Spleen (tissue), 11 donors: ENCODE results near the gene PPP1R3F. TPM values are rescaled to one million over a fixed set of nuclear protein-coding genes. Genes with fewer than 3 reads are reported as not detected.

Experiments
- DNase-seq: peaks from one replicate; pipeline ENCODE4 v3.0.0-alpha.2; 2020
- H3K27ac ChIP-seq, 8 donors: fragments of 200-600 bp; sonication (generic) in 7 of 8; 1 replicate in 4 of 8; 2 replicates in 4 of 8; pipeline versions ENCODE4 v1.5.0 to v1.8.0; 2016 to 2021; ENCODE audit warnings: inconsistent platforms in 4 of 8, mild to moderate bottlenecking in 4 of 8, moderate library complexity in 1 of 8
- H3K27me3 ChIP-seq, 7 donors: fragments of 200-600 bp; sonication (generic) in 6 of 7; replicated peaks in 1 of 7; 1 replicate in 4 of 7; 2 replicates in 3 of 7; pipeline versions ENCODE4 v1.5.0 to v1.8.0; 2016 to 2021; ENCODE audit warnings: inconsistent platforms in 3 of 7, mild to moderate bottlenecking in 1 of 7
- H3K36me3 ChIP-seq, 6 donors: fragments of 200-600 bp; sonication (generic) in 5 of 6; 1 replicate in 4 of 6; 2 replicates in 2 of 6; pipeline versions ENCODE4 v1.5.0 to v1.8.0; 2016 to 2021; ENCODE audit warnings: inconsistent platforms in 2 of 6
- H3K4me1 ChIP-seq, 6 donors: fragments of 200-600 bp; sonication (generic) in 5 of 6; 1 replicate in 3 of 6; 2 replicates in 3 of 6; pipeline versions ENCODE4 v1.5.0 to v1.8.0; 2016 to 2021; ENCODE audit warnings: inconsistent platforms in 3 of 6
- H3K4me3 ChIP-seq, 8 donors: fragments of 200-600 bp; sonication (generic) in 7 of 8; 1 replicate in 4 of 8; 2 replicates in 4 of 8; pipeline versions ENCODE4 v1.5.0 to v1.8.0; 2016 to 2021; ENCODE audit warnings: inconsistent platforms in 4 of 8, mild to moderate bottlenecking in 4 of 8, moderate library complexity in 2 of 8
- H3K9me3 ChIP-seq, 8 donors: fragments of 200-600 bp; sonication (generic) in 7 of 8; 1 replicate in 4 of 8; 2 replicates in 4 of 8; pipeline versions ENCODE4 v1.5.0 to v1.8.0; 2016 to 2021; ENCODE audit warnings: inconsistent platforms in 4 of 8
- CTCF ChIP-seq, 11 experiments: fragments of 200-600 bp in 7 of 11; fragments of 450-650 bp in 4 of 11; sonication (generic) in 4 of 11; IDR thresholded peaks in 8 of 11; conservative IDR thresholded peaks in 3 of 11; 1 replicate in 7 of 11; 2 replicates in 4 of 11; pipeline versions ENCODE4 v1.4.0 to v1.8.0; 2016 to 2021; ENCODE audit warnings: antibody characterized with exemption in 11 of 11, inconsistent platforms in 4 of 11, mild to moderate bottlenecking in 1 of 11
- POLR2A ChIP-seq, 3 donors: fragments of 450-650 bp; IDR thresholded peaks; one replicate each; pipeline ENCODE4 v1.5.1; 2017; ENCODE audit warnings: antibody characterized with exemption in 3 of 3, mild to moderate bottlenecking in 1 of 3
- POLR2AphosphoS5 ChIP-seq, 3 donors: sonication (generic); formaldehyde crosslinking; IDR thresholded peaks; one replicate each; pipeline ENCODE4 v1.5.1; 2017; ENCODE audit warnings: antibody characterized with exemption in 3 of 3
- WGBS, 5 donors: extraction: QIAGEN DNeasy Blood & Tissue Kit in 3 of 5; methylation state at CpG; one replicate each; pipeline versions ENCODE4 v1.1.5 to v1.1.7; 2013 to 2018; 5-methylcytosine and 5-hydroxymethylcytosine counted together
- intact Hi-C: fragments of 100-400 bp; cut with DNase I; formaldehyde crosslinking; loops from one replicate; pipeline ENCODE4 v1.15.0; 2023; ENCODE audit warnings: low total_unique reads
- polyA plus RNA-seq, 3 donors: library from polyadenylated mRNA; stranded (reverse); fragments of 200-250 nt; gene quantifications; one replicate each; pipeline ENCODE4 v1.2.1, GENCODE V29; 2013
- total RNA-seq, 7 donors: library from RNA; depleted of rRNA in 3 of 7; stranded (reverse); fragments of >200 nt in 3 of 7; fragmentation: NEBNext Ultra II Directional in 4 of 7; extraction: Animal tissue kit (Norgen Biotek cat#: 25700) in 4 of 7; gene quantifications; one replicate each; pipeline versions ENCODE4 v1.1.0 to v1.2.1, GENCODE V29; 2016 to 2021
- donor health status: healthy with polysubstance abuse.
- donor health status: DM: no; HTN: no; CAD: no; lungs with moderate emphysema.
- donor health status: DM: no; HTN: no; CAD: no.
- donor health status: Bipolar disorder and iron deficiency.
- donor health status: healthy.
- donor health status: DM: no; HTN: no; CAD: no.
- donor health status: DM: yes; HTN: yes; CAD: no.

Gene PPP1R3F
- total and polyA plus RNA-seq, 10 donors = 2.2 to 8.9 (median 5.6) TPM

- TF ChIP-seq POLR2A (IDR thresholded peaks at IDR 0.05) (no peak), CTCF (IDR thresholded peaks at IDR 0.05 in 8 of 11, conservative IDR thresholded peaks at IDR 0.05 in 3 of 11) (peak in 2 of 11 experiments; percentile 27 to 30), POLR2AphosphoS5 (IDR thresholded peaks at IDR 0.05) (peak in 2 of 3 donors; percentile 29 to 66)
- Histone ChIP-seq H3K36me3 (no peaks in the 10 kb centered on the region), H3K9me3 (no peaks in the 10 kb centered on the region), H3K27ac (peak overlapping the region in 7 of 8 donors; percentile 39 to 87 (median 79)), H3K4me3 (peak overlapping the region in 7 of 8 donors; percentile 10 to 68 (median 33)), H3K4me1 (peaks cover 0 to 21% (median 0%) of the 10 kb centered on the region in 6 donors), H3K27me3 (no peaks in the 10 kb centered on the region)
- WGBS, 5 donors = 0 to 70% (median 5%) methylated on average over 23 to 44 of the region's 44 CpGs
- intact Hi-C loops = no loop called here
- DNase-seq = peak; percentile 92
Measured at GRCh38 chrX:49230500-49231232, 38.9 kb upstream of the PPP1R3F start.

- intact Hi-C loops = no loop called here
- TF ChIP-seq CTCF (IDR thresholded peaks at IDR 0.05 in 8 of 11, conservative IDR thresholded peaks at IDR 0.05 in 3 of 11) (no peak), POLR2A (IDR thresholded peaks at IDR 0.05) (no peak), POLR2AphosphoS5 (IDR thresholded peaks at IDR 0.05) (no peak)
Measured at GRCh38 chrX:49231333-49232000, 38.1 kb upstream of the PPP1R3F start.

GRCh38 chrX:49232525-49232924, 37.1 kb upstream of the PPP1R3F start:
- Histone ChIP-seq H3K27me3 (no peaks in the 10 kb centered on the region), H3K9me3 (no peaks in the 10 kb centered on the region), H3K4me3 (no peak overlapping the region), H3K27ac (no peak overlapping the region), H3K4me1 (peaks cover 0 to 38% (median 13%) of the 10 kb centered on the region in 6 donors), H3K36me3 (no peaks in the 10 kb centered on the region)
- intact Hi-C loops = no loop called here
- TF ChIP-seq POLR2AphosphoS5 (IDR thresholded peaks at IDR 0.05) = no peak
- no peak for TF ChIP-seq POLR2A (IDR thresholded peaks at IDR 0.05)
- no peak for TF ChIP-seq CTCF (IDR thresholded peaks at IDR 0.05 in 8 of 11, conservative IDR thresholded peaks at IDR 0.05 in 3 of 11)
- WGBS, 5 donors = 74 to 98% (median 94%) methylated on average over 2 of the region's 2 CpGs
- no peak for DNase-seq

More at GRCh38 chrX:49231333-49232000, 38.1 kb upstream of the PPP1R3F start:
- Histone ChIP-seq H3K27me3 (no peaks in the 10 kb centered on the region), H3K9me3 (no peaks in the 10 kb centered on the region), H3K36me3 (no peaks in the 10 kb centered on the region), H3K4me3 (peak overlapping the region in 1 of 8 donors; percentile 68), H3K27ac (peak overlapping the region in 6 of 8 donors; percentile 67 to 87 (median 80)), H3K4me1 (peaks cover 0 to 28% (median 6%) of the 10 kb centered on the region in 6 donors)
- 83 to 95% (median 91%) methylated on average over 4 to 10 of the region's 10 CpGs for WGBS, 5 donors
- DNase-seq = no peak

- Histone ChIP-seq H3K9me3 (no peaks in the 10 kb centered on the region), H3K27me3 (no peaks in the 10 kb centered on the region), H3K36me3 (no peaks in the 10 kb centered on the region), H3K4me1 (peaks cover 0 to 45% (median 13%) of the 10 kb centered on the region in 6 donors), H3K4me3 (no peak within 1 kb of the TSS), H3K27ac (no peak within 1 kb of the TSS)
- WGBS, 5 donors = 80 to 93% (median 88%) methylated on average over 6 to 9 of the region's 9 CpGs
- intact Hi-C loops = no loop called here
- TF ChIP-seq CTCF (IDR thresholded peaks at IDR 0.05 in 8 of 11, conservative IDR thresholded peaks at IDR 0.05 in 3 of 11) (no peak), POLR2AphosphoS5 (IDR thresholded peaks at IDR 0.05) (no peak), POLR2A (IDR thresholded peaks at IDR 0.05) (no peak)
- DNase-seq = no peak
Measured at GRCh38 chrX:49233176-49233575, 36.4 kb upstream of the PPP1R3F start, which contains the start of gene CACNA1F. Gene CACNA1F, minus strand, starts transcription at chrX:49233340. Its CDS starts 31 bp downstream, at chrX:49233309.
